GM21737 (cell line): Measurements from ENCODE around the gene MYH13.
"Not testable (repeated sequence)": the region's sequence is repeated elsewhere in the genome, so short reads cannot be mapped to it uniquely, and the experiment has no call there.

Experiments
- ATAC-seq: cut with Tn5 transposase; IDR thresholded peaks from one replicate; pipeline ENCODE4 v1.9.1; 2021; ENCODE audit warnings: mild to moderate bottlenecking, moderate library complexity; ENCODE audit not compliant: unreplicated experiment

The MYH13 gene

GRCh38 chr17:10306585-10306984, 66.2 kb downstream of the MYH13 start:
- no peak for ATAC-seq

GRCh38 chr17:10305398-10305797, 67.4 kb downstream of the MYH13 start:
- no peak for ATAC-seq

- ATAC-seq: no peak
These were observed 68.0 kb downstream of the MYH13 start for GRCh38 chr17:10304758-10305300.

GRCh38 chr17:10297691-10298090, 75.1 kb downstream of the MYH13 start:
- no peak for ATAC-seq

- ATAC-seq: no peak
These were observed 77.0 kb downstream of the MYH13 start for GRCh38 chr17:10295728-10296343.

- no peak for ATAC-seq
These were observed 78.6 kb downstream of the MYH13 start for GRCh38 chr17:10294180-10294579.

GRCh38 chr17:10292057-10292937, 80.5 kb downstream of the MYH13 start:
- no peak for ATAC-seq

GRCh38 chr17:10291576-10291975, 81.2 kb downstream of the MYH13 start:
- ATAC-seq: not testable (repeated sequence)

- ATAC-seq: no peak
These were observed 82.8 kb downstream of the MYH13 start for GRCh38 chr17:10290041-10290440.

- no peak for ATAC-seq
These were observed 86.5 kb downstream of the MYH13 start for GRCh38 chr17:10286324-10286723.

- no peak for ATAC-seq
These were observed 86.9 kb downstream of the MYH13 start for GRCh38 chr17:10285896-10286295.

GRCh38 chr17:10280068-10280467, 92.7 kb downstream of the MYH13 start:
- ATAC-seq: no peak

- ATAC-seq: no peak
These were observed 94.6 kb downstream of the MYH13 start for GRCh38 chr17:10278218-10278617.

GRCh38 chr17:10276436-10276835, 96.4 kb downstream of the MYH13 start:
- no peak for ATAC-seq

GRCh38 chr17:10275418-10275817, 97.4 kb downstream of the MYH13 start:
- ATAC-seq: no peak

- no peak for ATAC-seq
These were observed 101.7 kb downstream of the MYH13 start for GRCh38 chr17:10271106-10271562.

GRCh38 chr17:10270258-10270657, 102.5 kb downstream of the MYH13 start:
- ATAC-seq: no peak

- no peak for ATAC-seq
These were observed 104.8 kb downstream of the MYH13 start for GRCh38 chr17:10268005-10268404.

GRCh38 chr17:10266296-10266876, 106.4 kb downstream of the MYH13 start:
- no peak for ATAC-seq

- no peak for ATAC-seq
These were observed 107.6 kb downstream of the MYH13 start for GRCh38 chr17:10265100-10265810.

- no peak for ATAC-seq
These were observed 108.8 kb downstream of the MYH13 start for GRCh38 chr17:10264051-10264450.
